ENCODE results near the gene MUSK.
A peak's percentile ranks its signal among the peaks of the same experiment; 100 is the strongest.
"Not testable (repeated sequence)": the region's sequence is repeated elsewhere in the genome, so short reads cannot be mapped to it uniquely, and the experiment has no call there.

Gene MUSK

DNA sequence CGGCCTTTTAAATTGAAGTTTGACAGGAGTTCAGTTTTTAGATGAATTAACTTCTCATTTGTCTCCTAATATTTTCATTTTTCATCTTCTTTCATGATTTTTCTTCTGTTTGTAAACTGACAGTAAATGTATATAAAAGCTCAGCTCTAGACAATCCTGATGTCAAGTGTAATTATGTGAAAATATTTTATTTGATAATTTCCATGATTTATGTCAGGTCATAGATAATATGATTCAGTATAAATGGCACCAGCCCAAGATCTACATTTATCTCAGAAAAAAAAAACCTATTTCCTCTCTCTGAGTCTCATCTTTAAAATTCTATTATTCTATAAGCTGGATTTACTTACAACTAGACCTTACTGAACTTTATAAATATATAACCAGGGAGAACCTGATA is 115.7 kb downstream of the MUSK start:
- no peak for TF ChIP-seq CTCF (conservative IDR thresholded peaks at IDR 0.05; ENCODE audit: low read depth)
- ChIA-PET CTCF (interaction anchor here (0.6 kb wide), 1 partner anchor 83 kb away, joined by 3 read pairs; no protein-coding TSS in a partner anchor), POLR2A (ENCODE audit: low non-redundant PET) (no interaction called here)
- no peak overlapping the region for H3K27ac ChIP-seq
- no peak for DNase-seq (ENCODE audit: low spot score)

DNA sequence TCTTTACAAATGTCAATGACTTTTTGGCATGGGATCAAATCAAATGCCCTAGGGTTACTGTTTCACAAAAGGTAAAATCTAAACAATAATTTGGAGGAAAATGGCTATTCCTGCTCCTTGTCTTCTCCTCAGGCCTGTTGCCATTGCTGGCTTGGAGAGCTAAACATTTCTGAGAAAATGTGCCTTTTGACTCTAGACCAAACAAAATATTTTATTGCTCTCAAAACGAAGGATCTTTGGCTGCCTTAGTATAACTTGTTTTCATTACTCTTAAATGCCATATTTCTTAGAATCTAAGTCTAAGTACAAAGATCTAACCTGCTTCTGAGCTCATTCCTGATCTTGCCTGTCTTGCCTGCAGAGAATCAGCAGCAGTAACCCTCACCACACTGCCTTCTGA is 116.6 kb downstream of the MUSK start:
- POLR2A ChIA-PET (ENCODE audit: low non-redundant PET): no interaction called here
- H3K27ac ChIP-seq: no peak overlapping the region
- TF ChIP-seq CTCF (conservative IDR thresholded peaks at IDR 0.05; ENCODE audit: low read depth): no peak
- CTCF ChIA-PET: interaction anchor here (0.6 kb wide), 1 partner anchor 799 kb away, joined by 4 read pairs; no protein-coding TSS in a partner anchor
- no peak for DNase-seq (ENCODE audit: low spot score)

DNA sequence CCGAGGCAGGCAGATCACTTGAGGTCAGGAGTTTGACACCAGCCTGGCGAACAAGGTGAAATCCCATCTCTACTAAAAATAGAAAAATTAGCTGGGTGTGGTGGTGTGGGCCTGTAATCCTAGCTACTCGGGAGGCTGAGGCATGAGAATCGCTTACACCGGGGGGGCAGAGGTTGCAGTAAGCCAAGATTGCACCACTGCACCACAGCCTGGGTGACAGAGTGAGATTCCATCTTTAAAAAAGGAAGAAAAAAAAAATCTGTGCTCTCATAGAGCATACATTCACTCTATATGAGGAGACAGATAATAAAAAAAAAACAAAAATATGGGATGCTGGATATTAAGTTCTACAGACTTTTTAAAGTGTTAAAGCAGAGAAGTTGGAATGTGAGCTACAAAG is 119.8 kb downstream of the MUSK start:
- CTCF ChIA-PET; POLR2A ChIA-PET (ENCODE audit: low non-redundant PET); DNase-seq (ENCODE audit: low spot score); H3K27ac ChIP-seq: not testable (repeated sequence)

DNA sequence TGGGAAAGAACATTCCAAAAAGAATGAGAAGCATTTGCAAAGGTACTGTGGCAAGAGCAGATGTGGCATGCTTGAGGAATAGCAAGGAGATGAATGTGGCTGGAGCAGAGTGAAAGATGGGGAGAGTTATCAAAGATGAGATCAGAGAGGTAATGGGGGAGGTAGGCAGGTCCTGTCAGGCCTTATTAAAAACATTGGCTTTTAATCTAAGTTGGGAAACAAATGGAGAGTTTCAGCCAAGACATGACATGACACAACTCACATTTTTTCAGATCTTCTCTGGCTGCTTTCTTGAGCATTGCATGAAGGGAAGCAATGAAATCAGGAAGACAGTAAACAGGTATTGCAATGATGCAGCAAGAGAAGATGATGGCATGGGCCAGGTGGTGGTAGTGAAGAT is 120.3 kb downstream of the MUSK start:
- CTCF ChIA-PET: no interaction called here
- no peak for TF ChIP-seq CTCF (conservative IDR thresholded peaks at IDR 0.05; ENCODE audit: low read depth)
- DNase-seq (ENCODE audit: low spot score): no peak
- POLR2A ChIA-PET (ENCODE audit: low non-redundant PET): no interaction called here
- no peak overlapping the region for H3K27ac ChIP-seq

DNA sequence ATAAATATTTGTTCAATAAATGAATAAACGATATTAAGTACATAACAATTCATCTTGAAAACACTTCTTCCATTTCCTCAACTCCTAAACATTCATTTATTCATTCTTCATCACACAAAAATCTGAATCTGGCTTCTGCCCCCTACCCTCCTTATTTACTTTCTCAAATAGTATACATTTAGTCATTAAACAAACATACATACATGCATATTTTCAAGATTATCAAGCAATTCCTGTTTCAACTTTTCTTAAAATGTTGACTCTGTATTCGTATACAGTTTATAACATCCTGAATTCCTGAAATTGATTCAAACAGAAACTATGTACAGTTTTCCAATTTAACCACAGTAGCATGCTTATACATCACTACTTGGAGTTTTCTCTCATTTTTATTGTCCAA is 129.0 kb downstream of the MUSK start:
- POLR2A ChIA-PET (ENCODE audit: low non-redundant PET): no interaction called here

GRCh38 chr9:110799396-110799795 is 130.8 kb downstream of the MUSK start:
- CTCF ChIA-PET: no interaction called here
- DNase-seq (ENCODE audit: low spot score): no peak
- POLR2A ChIA-PET (ENCODE audit: low non-redundant PET): no interaction called here
- no peak overlapping the region for H3K27ac ChIP-seq
- no peak for TF ChIP-seq CTCF (conservative IDR thresholded peaks at IDR 0.05; ENCODE audit: low read depth)

More for the DNA sequence above, 129.0 kb downstream of the MUSK start:
- no peak for TF ChIP-seq CTCF (conservative IDR thresholded peaks at IDR 0.05; ENCODE audit: low read depth)
- no peak overlapping the region for H3K27ac ChIP-seq
- CTCF ChIA-PET: no interaction called here
- peak; percentile 77 for DNase-seq (ENCODE audit: low spot score)

DNA sequence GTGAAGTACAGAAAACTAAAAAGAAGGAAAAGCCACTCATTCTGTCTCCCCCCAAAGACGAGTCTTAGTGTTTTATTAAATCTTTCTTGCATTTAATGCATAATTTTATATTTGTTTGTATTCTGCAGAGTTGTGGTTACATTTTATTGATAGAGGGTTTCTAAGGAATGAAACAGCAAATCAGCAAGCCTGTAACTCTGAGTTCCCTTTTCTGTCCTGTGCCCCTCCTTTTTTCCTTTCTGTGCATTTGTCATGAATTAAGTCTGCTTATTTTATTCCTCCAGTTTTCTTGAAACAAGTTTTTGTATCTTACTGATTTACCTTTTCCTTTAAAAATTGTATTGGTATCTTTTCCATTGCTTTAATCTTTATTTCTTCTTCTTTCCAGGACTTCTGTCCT is 132.8 kb downstream of the MUSK start:
- ChIA-PET CTCF (no interaction called here), POLR2A (ENCODE audit: low non-redundant PET) (no interaction called here)
- no peak for DNase-seq (ENCODE audit: low spot score)
- TF ChIP-seq CTCF (conservative IDR thresholded peaks at IDR 0.05; ENCODE audit: low read depth): no peak
- H3K27ac ChIP-seq: no peak overlapping the region
